ENCODE results near the gene DYNC2I2.
"Not testable (repeated sequence)": the region's sequence is repeated elsewhere in the genome, so short reads cannot be mapped to it uniquely, and the experiment has no call there.

DYNC2I2 gene

GRCh38 chr9:128588581-128589233 is 67.9 kb downstream of the DYNC2I2 start:
- no peak overlapping the region for H3K4me3 ChIP-seq (ENCODE audit: low read depth, low read length)
- no peak for DNase-seq (ENCODE audit: low read depth)
- TF ChIP-seq, protein P1, sequence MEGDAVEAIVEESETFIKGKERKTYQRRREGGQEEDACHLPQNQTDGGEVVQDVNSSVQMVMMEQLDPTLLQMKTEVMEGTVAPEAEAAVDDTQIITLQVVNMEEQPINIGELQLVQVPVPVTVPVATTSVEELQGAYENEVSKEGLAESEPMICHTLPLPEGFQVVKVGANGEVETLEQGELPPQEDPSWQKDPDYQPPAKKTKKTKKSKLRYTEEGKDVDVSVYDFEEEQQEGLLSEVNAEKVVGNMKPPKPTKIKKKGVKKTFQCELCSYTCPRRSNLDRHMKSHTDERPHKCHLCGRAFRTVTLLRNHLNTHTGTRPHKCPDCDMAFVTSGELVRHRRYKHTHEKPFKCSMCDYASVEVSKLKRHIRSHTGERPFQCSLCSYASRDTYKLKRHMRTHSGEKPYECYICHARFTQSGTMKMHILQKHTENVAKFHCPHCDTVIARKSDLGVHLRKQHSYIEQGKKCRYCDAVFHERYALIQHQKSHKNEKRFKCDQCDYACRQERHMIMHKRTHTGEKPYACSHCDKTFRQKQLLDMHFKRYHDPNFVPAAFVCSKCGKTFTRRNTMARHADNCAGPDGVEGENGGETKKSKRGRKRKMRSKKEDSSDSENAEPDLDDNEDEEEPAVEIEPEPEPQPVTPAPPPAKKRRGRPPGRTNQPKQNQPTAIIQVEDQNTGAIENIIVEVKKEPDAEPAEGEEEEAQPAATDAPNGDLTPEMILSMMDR (IDR thresholded peaks at IDR 0.05; ENCODE audit: control insufficient read depth, extremely low read depth, insufficient read depth) = no peak

GRCh38 chr9:128587453-128587852 is 69.2 kb downstream of the DYNC2I2 start:
- DNase-seq (ENCODE audit: low read depth) = no peak
- TF ChIP-seq, protein P1 (IDR thresholded peaks at IDR 0.05; ENCODE audit: control insufficient read depth, extremely low read depth, insufficient read depth) = no peak

DNA sequence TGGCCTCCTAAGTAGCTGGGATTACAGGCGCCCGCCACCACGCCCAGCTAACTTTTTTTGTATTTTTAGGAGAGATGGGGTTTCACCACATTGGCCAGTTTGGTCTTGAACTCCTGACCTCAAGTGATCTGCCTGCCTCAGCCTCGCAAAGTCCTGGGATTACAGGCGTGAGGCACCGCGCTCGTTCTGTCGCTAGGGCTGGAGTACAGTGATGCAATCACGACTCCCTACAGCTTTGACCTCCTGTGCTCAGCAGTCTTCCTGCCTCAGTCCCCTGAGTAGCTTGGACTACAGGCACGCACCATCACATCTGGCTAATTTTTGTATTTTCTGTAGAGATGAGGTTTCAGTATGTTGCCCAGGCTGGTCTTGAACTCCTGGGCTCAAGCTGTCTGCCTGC is 69.7 kb downstream of the DYNC2I2 start:
- not testable (repeated sequence) for H3K4me3 ChIP-seq (ENCODE audit: low read depth, low read length); DNase-seq (ENCODE audit: low read depth)

More at GRCh38 chr9:128587453-128587852, 69.2 kb downstream of the DYNC2I2 start:
- H3K4me3 ChIP-seq (ENCODE audit: low read depth, low read length) = no peak overlapping the region

DNA sequence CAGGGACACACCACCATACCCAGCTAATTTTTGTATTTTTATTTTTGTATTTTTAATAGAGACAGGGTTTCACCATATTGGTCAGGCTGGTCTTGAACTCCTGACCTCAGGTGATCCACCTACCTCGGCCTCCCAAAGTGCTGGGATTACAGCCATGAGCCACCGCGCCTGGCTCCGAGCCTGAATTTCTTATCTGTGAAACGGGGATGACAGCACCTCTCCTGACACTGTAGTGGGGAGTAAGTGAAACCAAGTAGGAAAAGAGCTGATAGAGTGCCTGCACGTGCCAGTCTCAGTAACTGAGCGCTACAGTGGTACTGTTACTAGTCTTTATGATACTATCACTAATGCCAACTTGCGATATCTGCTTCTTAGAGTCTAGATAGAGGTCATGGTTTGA is 71.5 kb downstream of the DYNC2I2 start:
- not testable (repeated sequence) for DNase-seq (ENCODE audit: low read depth)

More for the DNA sequence above, 71.5 kb downstream of the DYNC2I2 start:
- H3K4me3 ChIP-seq (ENCODE audit: low read depth, low read length) = not testable (repeated sequence)
